ENCODE measurements around the gene GRID1.
"Not testable (repeated sequence)": the region's sequence is repeated elsewhere in the genome, so short reads cannot be mapped to it uniquely, and the experiment has no call there.

The GRID1 gene

DNA sequence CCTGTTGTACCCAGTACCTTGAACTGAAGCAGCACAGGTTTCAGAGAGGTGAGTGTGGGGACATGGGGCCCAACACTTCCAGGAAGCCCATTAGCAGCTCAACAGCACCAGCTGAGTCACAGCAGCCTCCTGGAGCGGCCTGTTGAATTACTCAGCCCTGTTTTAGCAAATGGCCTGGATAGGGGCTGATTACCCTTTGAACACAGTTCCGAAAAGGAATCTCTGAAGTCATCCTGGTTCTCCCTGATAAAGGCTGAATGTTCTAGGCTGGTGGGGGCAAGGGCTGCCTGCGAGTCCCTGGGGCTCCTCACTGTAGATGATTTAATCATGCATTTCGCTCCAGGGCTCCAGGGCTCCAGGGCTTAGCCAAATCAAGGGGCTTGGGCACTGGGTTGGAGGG is 287.5 kb downstream of the GRID1 start:
- peak; percentile 0 for DNase-seq (ENCODE audit: low read depth)

DNA sequence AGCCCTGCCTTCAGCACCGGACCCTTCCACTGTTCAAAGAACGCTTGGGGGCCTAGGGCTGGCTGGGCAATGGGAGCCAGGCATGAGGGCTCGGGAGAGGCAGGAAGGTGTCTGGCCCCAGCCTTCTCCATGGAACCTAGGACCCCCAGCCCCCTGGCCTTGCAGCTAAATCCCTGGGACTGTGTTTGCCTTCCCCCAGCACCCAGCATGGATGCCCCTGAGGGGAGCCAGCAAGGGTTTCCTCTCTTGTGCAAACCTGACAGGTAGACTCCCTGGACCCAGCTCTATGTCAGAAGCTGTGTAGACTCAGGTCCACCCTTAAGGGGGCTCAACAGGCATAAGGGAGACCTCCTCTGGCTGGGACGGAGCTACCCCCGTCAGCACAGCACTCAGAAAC is 288.0 kb downstream of the GRID1 start:
- DNase-seq (ENCODE audit: low read depth): no peak

- no peak for DNase-seq (ENCODE audit: low read depth)
These were observed 288.5 kb downstream of the GRID1 start for GRCh38 chr10:86077871-86078638.

DNA sequence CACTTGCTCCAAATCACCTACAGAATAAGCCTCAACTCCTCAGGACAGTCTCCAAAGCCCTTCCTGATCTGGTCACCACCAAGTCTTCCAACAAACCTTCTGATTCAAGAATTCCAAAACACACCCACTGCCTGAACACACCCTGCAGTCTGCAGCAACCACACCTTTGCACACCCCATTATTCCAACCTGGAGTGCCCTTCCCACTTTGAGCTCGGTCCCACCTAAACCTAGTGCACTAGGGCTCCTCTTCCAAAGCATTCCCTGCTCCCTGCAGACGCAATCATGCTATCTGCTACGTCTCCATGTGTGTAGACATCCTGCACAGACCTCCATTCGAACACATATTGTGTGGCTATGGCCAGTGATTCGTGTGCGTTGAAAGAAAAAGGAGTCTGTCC is 289.3 kb downstream of the GRID1 start:
- no peak for DNase-seq (ENCODE audit: low read depth)

GRCh38 chr10:86076497-86076896 is 290.1 kb downstream of the GRID1 start:
- DNase-seq (ENCODE audit: low read depth): not testable (repeated sequence)

DNA sequence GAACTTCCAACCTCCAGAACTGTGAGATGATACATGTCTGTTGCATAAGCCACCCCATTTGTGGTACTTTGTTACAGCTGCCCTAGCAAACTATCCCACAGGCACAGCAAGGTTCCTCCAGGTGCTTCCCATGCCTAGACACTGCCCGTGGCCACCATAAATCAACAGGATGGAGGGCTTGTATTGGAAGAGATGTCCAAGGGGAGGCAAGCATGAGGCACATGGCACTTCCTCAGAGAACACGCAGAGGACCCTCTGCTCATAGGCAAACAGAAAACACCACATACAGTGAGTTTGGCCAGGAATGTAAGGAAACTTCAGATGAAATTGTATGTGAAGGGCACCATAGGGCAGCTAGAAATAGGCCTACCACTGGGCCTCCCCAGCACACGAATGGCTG is 291.1 kb downstream of the GRID1 start:
- DNase-seq (ENCODE audit: low read depth): no peak

DNA sequence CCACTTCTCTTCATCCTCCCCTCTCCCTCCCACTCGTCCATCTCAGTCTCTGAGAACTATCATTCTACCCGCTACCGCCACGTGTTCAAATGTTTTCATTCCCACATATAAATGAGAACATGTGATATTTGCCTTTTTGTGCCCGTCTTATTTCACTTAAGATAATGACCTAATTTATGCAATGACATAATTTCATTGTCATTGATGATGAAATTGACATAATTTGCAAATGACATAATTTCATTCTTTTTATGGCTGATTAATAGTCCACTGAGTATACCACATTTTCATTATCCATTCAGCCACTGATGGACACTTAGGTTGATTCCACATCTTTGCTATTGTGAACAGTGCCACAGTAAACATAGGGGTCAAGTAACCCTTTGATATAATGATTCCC is 292.3 kb downstream of the GRID1 start:
- no peak for DNase-seq (ENCODE audit: low read depth)

GRCh38 chr10:86073199-86073977 is 293.2 kb downstream of the GRID1 start:
- no peak for DNase-seq (ENCODE audit: low read depth)

DNA sequence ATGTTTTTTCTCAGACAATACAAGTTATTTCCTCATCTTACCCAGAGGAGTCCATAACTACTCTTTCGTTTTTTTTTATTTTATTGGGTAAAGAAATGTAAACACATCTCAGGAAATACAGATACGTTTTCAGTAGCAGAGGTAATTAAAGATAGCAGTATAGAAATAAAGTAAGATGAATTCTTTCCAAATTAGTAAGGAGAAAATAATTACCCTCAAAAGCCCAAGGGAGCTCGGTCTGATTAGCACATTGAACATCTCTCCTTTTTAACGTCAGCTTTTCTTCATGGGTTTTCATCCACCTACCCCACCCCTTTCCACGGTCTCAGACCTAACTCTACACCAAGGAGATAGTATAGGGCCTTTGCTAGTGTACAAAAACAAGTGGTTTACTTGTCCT is 294.2 kb downstream of the GRID1 start:
- no peak for DNase-seq (ENCODE audit: low read depth)

DNA sequence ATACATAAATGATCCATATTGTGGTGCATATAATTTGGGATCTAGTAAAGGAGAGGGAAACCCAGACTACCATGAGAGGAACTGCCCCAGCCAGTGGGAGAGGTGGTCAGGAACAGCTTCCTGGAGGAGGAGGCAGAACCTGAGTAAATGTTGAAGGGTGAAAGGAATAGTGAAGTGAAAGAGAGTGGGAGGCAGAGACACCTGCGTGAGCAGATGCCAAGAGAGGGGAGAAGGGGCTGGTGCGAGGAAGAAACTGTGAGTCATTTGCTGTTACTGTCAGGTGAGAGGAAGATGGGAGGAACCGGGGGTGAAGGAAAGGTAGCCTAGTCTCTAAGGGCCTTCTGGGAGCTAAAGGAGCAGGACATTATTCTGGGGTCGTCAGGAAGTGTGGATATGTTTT is 294.8 kb downstream of the GRID1 start:
- no peak for DNase-seq (ENCODE audit: low read depth)

DNA sequence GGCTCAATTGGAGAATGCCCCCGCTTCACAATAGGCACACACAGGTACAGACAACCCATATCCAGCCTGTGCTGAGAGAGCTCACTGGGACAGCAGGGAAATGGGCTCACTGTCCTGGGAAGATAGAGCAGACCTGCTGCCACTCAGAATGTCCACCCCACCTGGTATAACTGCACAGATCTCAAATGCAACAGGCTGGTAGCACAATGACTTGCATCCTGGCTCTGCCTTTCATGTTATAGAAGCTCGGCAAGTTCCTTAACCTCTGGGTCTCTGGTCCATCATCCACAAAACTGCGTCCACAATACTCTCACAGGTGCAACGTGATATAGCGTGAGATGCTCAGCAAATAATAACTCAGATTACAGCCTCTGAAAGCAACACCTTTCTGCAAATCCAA is 295.4 kb downstream of the GRID1 start:
- no peak for DNase-seq (ENCODE audit: low read depth)

GRCh38 chr10:86070278-86070677 is 296.3 kb downstream of the GRID1 start:
- DNase-seq (ENCODE audit: low read depth): no peak

DNA sequence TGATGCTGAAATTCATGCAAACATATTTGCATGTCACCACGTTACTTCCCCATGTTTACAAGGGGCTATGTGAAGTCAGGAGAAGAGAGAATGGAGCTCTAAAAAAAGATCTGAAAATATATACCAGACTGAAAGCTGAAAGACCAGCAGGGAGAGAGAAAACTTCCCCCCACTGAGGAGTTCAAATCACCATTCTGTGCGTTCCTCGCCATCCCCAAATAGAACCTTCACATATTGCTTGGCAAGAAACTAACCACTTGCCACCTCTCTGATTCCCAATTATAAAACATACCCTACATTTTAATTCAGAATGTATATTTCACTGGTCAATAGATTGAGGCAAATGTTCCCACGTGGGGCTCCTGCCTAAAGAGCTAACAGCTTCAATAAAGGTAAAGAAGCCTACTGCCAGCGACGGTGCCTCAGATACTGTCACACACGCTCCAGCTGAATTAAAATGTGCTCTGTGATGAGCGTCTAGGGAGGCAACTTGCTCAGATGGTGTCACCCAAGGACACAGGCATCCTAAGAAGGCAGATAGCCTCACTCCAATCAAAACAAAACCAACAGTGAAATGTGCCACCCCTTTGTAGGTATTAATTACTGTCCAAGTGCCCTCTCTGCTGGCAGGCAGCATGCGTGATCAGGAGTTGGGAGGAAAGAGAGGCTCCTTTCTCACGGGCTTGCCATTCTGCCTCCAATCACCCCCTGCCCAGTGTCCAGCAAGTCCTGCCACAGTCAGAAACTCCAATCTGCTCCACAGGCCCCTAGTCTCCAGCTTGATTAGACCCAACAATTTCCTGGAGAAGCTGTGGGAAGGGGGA is 298.2 kb downstream of the GRID1 start:
- DNase-seq (ENCODE audit: low read depth): no peak

GRCh38 chr10:86067436-86068050 is 299.1 kb downstream of the GRID1 start:
- DNase-seq (ENCODE audit: low read depth): no peak

DNA sequence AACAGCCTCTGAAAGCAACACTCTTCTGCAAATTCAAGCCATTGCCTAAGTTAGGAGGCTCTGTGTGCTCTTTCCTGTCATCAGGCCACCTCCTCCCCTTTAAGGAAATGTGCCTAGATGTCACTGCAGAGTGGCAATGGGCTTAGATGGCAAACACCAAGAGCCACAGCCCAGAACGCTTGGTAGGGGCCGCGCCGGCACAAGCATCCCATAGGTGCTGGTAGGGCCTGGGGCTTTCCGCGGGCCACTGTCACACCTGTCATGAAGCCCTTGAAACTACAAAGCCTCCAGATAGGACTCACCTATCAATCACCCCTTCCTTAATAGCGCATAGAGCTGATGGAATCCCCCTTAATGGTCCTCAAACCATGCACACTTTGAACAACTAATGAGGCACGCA is 299.9 kb downstream of the GRID1 start:
- DNase-seq (ENCODE audit: low read depth): no peak

DNA sequence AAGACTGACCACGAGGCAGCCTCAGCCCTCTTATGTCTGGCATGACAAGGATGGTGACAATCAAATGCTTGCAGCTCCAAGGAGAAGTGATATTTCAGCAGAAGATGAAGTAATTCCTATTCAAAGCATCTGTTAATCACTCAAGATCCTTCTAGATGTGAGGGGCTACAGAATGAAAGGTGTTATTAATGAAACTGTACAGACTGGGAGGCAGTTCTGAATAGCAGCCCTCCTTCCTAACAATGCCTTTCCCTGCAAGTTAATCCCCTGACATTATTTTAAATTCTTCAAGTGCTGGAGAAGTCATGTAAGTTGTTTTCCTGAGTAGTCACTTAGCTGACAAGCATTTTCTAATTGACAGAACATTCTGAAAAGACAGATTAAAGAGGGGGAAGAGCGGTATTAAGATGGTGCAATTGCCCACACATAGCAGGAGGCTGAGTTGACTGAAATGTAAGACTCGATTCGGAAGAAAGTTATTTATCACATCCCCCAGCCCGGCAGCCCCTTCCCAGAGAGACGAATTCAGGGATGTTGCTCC is 300.8 kb downstream of the GRID1 start:
- DNase-seq (ENCODE audit: low read depth): no peak

DNA sequence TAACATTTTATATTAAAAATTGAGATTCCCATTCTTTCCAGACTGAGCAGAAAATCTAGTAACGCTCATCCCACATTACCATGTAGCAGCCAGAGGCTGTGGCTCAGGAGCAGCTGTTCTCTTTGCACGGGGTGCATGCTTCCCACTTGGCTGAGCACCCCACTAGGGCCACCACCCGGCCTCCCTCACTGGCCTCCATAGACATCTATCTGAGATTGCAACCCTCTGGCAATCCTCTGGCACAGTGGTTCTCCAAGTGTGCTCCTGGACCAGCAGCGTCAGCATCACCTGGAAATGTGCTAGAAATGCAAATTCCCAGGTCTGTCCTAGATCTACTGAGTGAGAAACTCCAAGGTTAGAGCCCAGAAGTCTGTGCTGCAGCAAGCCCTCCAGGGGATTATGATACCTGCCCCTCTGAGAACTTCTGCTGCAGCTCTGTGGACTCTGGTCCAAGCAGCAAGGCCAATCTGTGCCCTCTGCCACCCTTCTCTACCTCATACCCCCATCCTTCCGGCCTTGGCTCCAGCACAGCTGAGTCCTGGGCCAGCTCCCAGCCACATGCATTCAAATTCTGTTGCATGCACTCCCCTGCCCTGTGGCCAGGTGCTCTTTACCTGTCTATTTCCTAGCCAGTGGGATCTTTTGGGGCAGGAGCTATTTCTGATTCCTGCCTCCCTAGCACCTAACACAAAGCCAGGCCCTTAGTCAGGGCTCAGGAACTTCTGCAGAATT is 301.5 kb downstream of the GRID1 start:
- no peak for DNase-seq (ENCODE audit: low read depth)

DNA sequence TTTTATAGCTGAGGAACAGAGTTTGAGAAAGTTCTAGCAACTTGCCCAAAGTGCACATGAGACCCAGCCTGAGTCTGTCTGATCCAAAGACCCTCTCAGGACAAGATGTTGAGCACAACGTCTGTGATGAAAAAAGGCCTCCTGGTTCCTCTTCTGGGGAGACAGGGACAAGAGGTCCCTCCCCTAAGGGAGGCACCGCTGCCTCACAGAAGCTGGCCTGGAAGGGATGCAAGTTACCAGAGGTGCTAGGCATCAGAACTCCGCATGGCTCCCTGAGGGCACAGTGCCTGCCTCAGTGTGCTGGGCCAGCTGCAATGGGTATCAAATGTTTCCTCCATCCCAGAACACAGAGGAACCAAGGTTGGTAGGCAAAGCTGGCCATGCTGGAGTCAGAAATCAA is 302.4 kb downstream of the GRID1 start:
- no peak for DNase-seq (ENCODE audit: low read depth)

GRCh38 chr10:86063341-86063740 is 303.3 kb downstream of the GRID1 start:
- no peak for DNase-seq (ENCODE audit: low read depth)

- no peak for DNase-seq (ENCODE audit: low read depth)
These were observed 303.9 kb downstream of the GRID1 start for GRCh38 chr10:86062647-86063145.

GRCh38 chr10:86062198-86062550 is 304.4 kb downstream of the GRID1 start:
- no peak for DNase-seq (ENCODE audit: low read depth)

All from HS-5 (cell line).